ENCODE measurements around the gene SCG2. TPM values are rescaled to one million over a fixed set of nuclear protein-coding genes. Genes with fewer than 3 reads are reported as not detected.

Gene SCG2
- total and polyA plus RNA-seq, 2 of the 4 experiments (the other 2 are of a cell fraction) = 0.36 to 0.46 TPM

GRCh38 chr2:223585666-223586065 is 16.5 kb downstream of the SCG2 start:
- no peak overlapping the region for H3K56ac ChIP-seq (ENCODE audit: extremely low read depth, insufficient read depth, low read length)
- no peaks in the 10 kb centered on the region for H3K36me3 ChIP-seq (ENCODE audit: control insufficient read depth, insufficient read depth, low read length)
- H2BK15ac ChIP-seq (ENCODE audit: low read depth, low read length) = no peak overlapping the region
- no peak overlapping the region for H3K23ac ChIP-seq (ENCODE audit: low read depth, low read length)
- H3K79me1 ChIP-seq (ENCODE audit: low read depth in 1 of 2, low read length in 2 of 2) = no peaks in the 10 kb centered on the region
- DNase-seq (peak; percentile 28), ATAC-seq (ENCODE audit: low read depth) (no peak)
- intact Hi-C loops (cut with micrococcal nuclease) (no loop called here), dilution Hi-C loops (cut with HindIII; ENCODE audit: low sequenced_read_pairs, unreplicated experiment) (no loop called here), in situ Hi-C loops (cut with MboI; ENCODE audit: low sequenced_read_pairs) (loop anchor here (25.0 kb wide), 1 partner anchor 977 kb away; no protein-coding TSS in a partner anchor)
- H3K9ac ChIP-seq (ENCODE audit: low read depth, low read length) = no peak overlapping the region
- H2BK20ac ChIP-seq (ENCODE audit: low read depth, low read length) = no peak overlapping the region; the same call in 1 of the 2 replicates
- CTCF ChIA-PET = no interaction called here
- BruUV-seq (replicated peaks) = no TSS peak
- H3K9me3 ChIP-seq (ENCODE audit: control insufficient read depth, insufficient read depth, low read length) = no peaks in the 10 kb centered on the region
- H3K4me3 ChIP-seq (ENCODE audit: insufficient read depth, low read depth, low read length) = no peak overlapping the region
- peak overlapping the region; percentile 32; the same call in 1 of the 2 replicates for H2BK120ac ChIP-seq (ENCODE audit: low read depth, low read length)
- no peak overlapping the region for H4K91ac ChIP-seq (ENCODE audit: insufficient read depth, low read depth, low read length)
- peak overlapping the region; percentile 43; the same call in 1 of the 2 replicates for H3K4ac ChIP-seq (ENCODE audit: low read depth, low read length)
- no peak overlapping the region for H3K27ac ChIP-seq (ENCODE audit: insufficient read depth, low read length)
- POLR2A ChIA-PET (ENCODE audit: unreplicated experiment) = no interaction called here
- no peak overlapping the region for H4K8ac ChIP-seq (ENCODE audit: low read depth in 2 of 2, low read length in 2 of 2)
- no peak overlapping the region for H2BK5ac ChIP-seq (ENCODE audit: low read depth, low read length, poor library complexity, severe bottlenecking)
- WGBS, 2 experiments (ENCODE audit: extremely low coverage in 2 of 2, insufficient read length in 1 of 2) = no CpG with 5 or more reads among the region's 4 CpGs
- H2AFZ ChIP-seq (replicated peaks; ENCODE audit: low read length, poor library complexity) = no peak overlapping the region
- H3K4me2 ChIP-seq (ENCODE audit: low read depth, low read length) = no peak overlapping the region
- no peak overlapping the region for H2AK5ac ChIP-seq (ENCODE audit: low read depth, low read length)
- H3K9me1 ChIP-seq (ENCODE audit: insufficient read depth, low read length) = no peaks in the 10 kb centered on the region
- H4K20me1 ChIP-seq (ENCODE audit: insufficient read depth, low read length) = no peaks in the 10 kb centered on the region
- no peak for TF ChIP-seq BHLHE40 (IDR thresholded peaks at IDR 0.05; ENCODE audit: low read depth, low read length)
- TF ChIP-seq NFE2L2 (IDR thresholded peaks at IDR 0.05; ENCODE audit: low read depth, low read length) = no peak
- TF ChIP-seq CTCF (conservative IDR thresholded peaks at IDR 0.05; ENCODE audit: low read depth, low read length) = no peak
- TF ChIP-seq ELK1 (IDR thresholded peaks at IDR 0.05; ENCODE audit: borderline replicate concordance, low read depth, low read length) = no peak
- TF ChIP-seq MAZ (IDR thresholded peaks at IDR 0.05; ENCODE audit: borderline replicate concordance, low read depth, low read length) = no peak
- TF ChIP-seq RFX5 (IDR thresholded peaks at IDR 0.05; ENCODE audit: low read depth, low read length) = no peak
- no peak for TF ChIP-seq RCOR1 (IDR thresholded peaks at IDR 0.05; ENCODE audit: insufficient replicate concordance, low read length)
- no peak for TF ChIP-seq CHD1 (IDR thresholded peaks at IDR 0.05; ENCODE audit: low read depth, low read length)
- no peak for TF ChIP-seq SMC3 (IDR thresholded peaks at IDR 0.05; ENCODE audit: low read depth, low read length)
- TF ChIP-seq RAD21 (IDR thresholded peaks at IDR 0.05; ENCODE audit: low read length) = no peak
- TF ChIP-seq POLR2A (IDR thresholded peaks at IDR 0.05; ENCODE audit: low read depth, low read length) = no peak
- no peak for TF ChIP-seq USF2 (IDR thresholded peaks at IDR 0.05; ENCODE audit: low read depth, low read length)
- no peak for TF ChIP-seq FOS (IDR thresholded peaks at IDR 0.05; ENCODE audit: low read depth, low read length)
- no peak for TF ChIP-seq CEBPB (IDR thresholded peaks at IDR 0.05; ENCODE audit: low read depth, low read length)
- H3K14ac ChIP-seq (replicated peaks; ENCODE audit: low read depth, low read length) = no peak overlapping the region; the same call in 1 of the 2 replicates
- H3K27me3 ChIP-seq (ENCODE audit: control insufficient read depth, insufficient read depth, low read length) = no peaks in the 10 kb centered on the region
- no peak overlapping the region for H3K18ac ChIP-seq (ENCODE audit: low read depth, low read length)
- H2AK9ac ChIP-seq (replicated peaks; ENCODE audit: low read depth, low read length, poor library complexity) = no peak overlapping the region
- no peak overlapping the region for H4K5ac ChIP-seq (ENCODE audit: low read depth, low read length)
- H3K4me1 ChIP-seq (ENCODE audit: control insufficient read depth, insufficient read depth, low read length) = peaks cover 4% of the 10 kb centered on the region

Measured in IMR-90 (cell line).